ENCODE measurements around the gene AMIGO1.

Gene AMIGO1

GRCh38 chr1:109468903-109469302, 40.6 kb downstream of the AMIGO1 start:
- DNase-seq: no peak
- Histone ChIP-seq H3K36me3 (ENCODE audit: insufficient read depth, low read length) (no peaks in the 10 kb centered on the region), H3K79me2 (ENCODE audit: insufficient read depth, low read length) (no peaks in the 10 kb centered on the region), H3K4me2 (ENCODE audit: insufficient read depth, low read length) (no peak overlapping the region), H2AFZ (ENCODE audit: low read depth, low read length) (no peak overlapping the region), H3K27me3 (ENCODE audit: insufficient read depth, low read length, poor library complexity) (peaks cover 10% of the 10 kb centered on the region), H3K4me3 (ENCODE audit: low read depth in 1 of 2, low read length in 2 of 2) (no peak overlapping the region), H3K9me3 (ENCODE audit: insufficient read depth, low read length, severe bottlenecking) (no peaks in the 10 kb centered on the region), H3K27ac (ENCODE audit: low read length) (no peak overlapping the region), H4K20me1 (ENCODE audit: insufficient read depth, low read length) (no peaks in the 10 kb centered on the region), H3K9ac (ENCODE audit: low read depth, low read length) (no peak overlapping the region), H3K4me1 (ENCODE audit: insufficient read depth, low read length) (no peaks in the 10 kb centered on the region)
- no peak for ATAC-seq (ENCODE audit: insufficient read depth, low read depth)
- no peak for TF ChIP-seq CTCF (IDR thresholded peaks at IDR 0.05; ENCODE audit: borderline replicate concordance, extremely low read depth, low read length, poor library complexity, severe bottlenecking)
- TF ChIP-seq EZH2 (IDR thresholded peaks at IDR 0.05; ENCODE audit: borderline replicate concordance, low read depth, low read length, severe bottlenecking): no peak

GRCh38 chr1:109468061-109468460, 41.5 kb downstream of the AMIGO1 start:
- Histone ChIP-seq H3K4me1 (ENCODE audit: insufficient read depth, low read length) (no peaks in the 10 kb centered on the region), H3K27me3 (ENCODE audit: insufficient read depth, low read length, poor library complexity) (peaks cover 15% of the 10 kb centered on the region), H3K9me3 (ENCODE audit: insufficient read depth, low read length, severe bottlenecking) (no peaks in the 10 kb centered on the region)

GRCh38 chr1:109467301-109467777, 42.2 kb downstream of the AMIGO1 start:
- ATAC-seq (ENCODE audit: insufficient read depth, low read depth): no peak
- no peak for TF ChIP-seq CTCF (IDR thresholded peaks at IDR 0.05; ENCODE audit: borderline replicate concordance, extremely low read depth, low read length, poor library complexity, severe bottlenecking)
- no peak for TF ChIP-seq EZH2 (IDR thresholded peaks at IDR 0.05; ENCODE audit: borderline replicate concordance, low read depth, low read length, severe bottlenecking)
- no peaks in the 10 kb centered on the region for H3K9me3 ChIP-seq (ENCODE audit: insufficient read depth, low read length, severe bottlenecking)
- no peak for DNase-seq
- H3K27ac ChIP-seq (ENCODE audit: low read length): no peak overlapping the region
- H3K4me1 ChIP-seq (ENCODE audit: insufficient read depth, low read length): no peaks in the 10 kb centered on the region
- no peaks in the 10 kb centered on the region for H3K36me3 ChIP-seq (ENCODE audit: insufficient read depth, low read length)
- H3K9ac ChIP-seq (ENCODE audit: low read depth, low read length): no peak overlapping the region
- H3K4me3 ChIP-seq (ENCODE audit: low read depth in 1 of 2, low read length in 2 of 2): no peak overlapping the region
- H3K4me2 ChIP-seq (ENCODE audit: insufficient read depth, low read length): no peak overlapping the region
- no peaks in the 10 kb centered on the region for H3K79me2 ChIP-seq (ENCODE audit: insufficient read depth, low read length)
- H3K27me3 ChIP-seq (ENCODE audit: insufficient read depth, low read length, poor library complexity): peaks cover 16% of the 10 kb centered on the region
- H2AFZ ChIP-seq (ENCODE audit: low read depth, low read length): no peak overlapping the region
- H4K20me1 ChIP-seq (ENCODE audit: insufficient read depth, low read length): no peaks in the 10 kb centered on the region

More at GRCh38 chr1:109468061-109468460, 41.5 kb downstream of the AMIGO1 start:
- DNase-seq (no peak), ATAC-seq (ENCODE audit: insufficient read depth, low read depth) (no peak)
- no peak overlapping the region for H3K4me3 ChIP-seq (ENCODE audit: low read depth in 1 of 2, low read length in 2 of 2)
- H3K36me3 ChIP-seq (ENCODE audit: insufficient read depth, low read length): no peaks in the 10 kb centered on the region
- H3K4me2 ChIP-seq (ENCODE audit: insufficient read depth, low read length): no peak overlapping the region
- no peak overlapping the region for H3K9ac ChIP-seq (ENCODE audit: low read depth, low read length)
- TF ChIP-seq CTCF (IDR thresholded peaks at IDR 0.05; ENCODE audit: borderline replicate concordance, extremely low read depth, low read length, poor library complexity, severe bottlenecking) (no peak), EZH2 (IDR thresholded peaks at IDR 0.05; ENCODE audit: borderline replicate concordance, low read depth, low read length, severe bottlenecking) (no peak)
- H3K79me2 ChIP-seq (ENCODE audit: insufficient read depth, low read length): no peaks in the 10 kb centered on the region
- H3K27ac ChIP-seq (ENCODE audit: low read length): no peak overlapping the region
- H4K20me1 ChIP-seq (ENCODE audit: insufficient read depth, low read length): no peaks in the 10 kb centered on the region
- no peak overlapping the region for H2AFZ ChIP-seq (ENCODE audit: low read depth, low read length)
